ENCODE data around the gene ARID3C.

Gene ARID3C, protein sequence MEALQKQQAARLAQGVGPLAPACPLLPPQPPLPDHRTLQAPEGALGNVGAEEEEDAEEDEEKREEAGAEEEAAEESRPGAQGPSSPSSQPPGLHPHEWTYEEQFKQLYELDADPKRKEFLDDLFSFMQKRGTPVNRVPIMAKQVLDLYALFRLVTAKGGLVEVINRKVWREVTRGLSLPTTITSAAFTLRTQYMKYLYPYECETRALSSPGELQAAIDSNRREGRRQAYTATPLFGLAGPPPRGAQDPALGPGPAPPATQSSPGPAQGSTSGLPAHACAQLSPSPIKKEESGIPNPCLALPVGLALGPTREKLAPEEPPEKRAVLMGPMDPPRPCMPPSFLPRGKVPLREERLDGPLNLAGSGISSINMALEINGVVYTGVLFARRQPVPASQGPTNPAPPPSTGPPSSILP

GRCh38 chr9:34628656-34629490 lies at the start of gene ARID3C:
ARID3C (minus strand) TSS chr9:34629066; CDS start chr9:34628014, 1,052 bp downstream.
- DNase-seq (ENCODE audit: low read depth), result no peak

DNA sequence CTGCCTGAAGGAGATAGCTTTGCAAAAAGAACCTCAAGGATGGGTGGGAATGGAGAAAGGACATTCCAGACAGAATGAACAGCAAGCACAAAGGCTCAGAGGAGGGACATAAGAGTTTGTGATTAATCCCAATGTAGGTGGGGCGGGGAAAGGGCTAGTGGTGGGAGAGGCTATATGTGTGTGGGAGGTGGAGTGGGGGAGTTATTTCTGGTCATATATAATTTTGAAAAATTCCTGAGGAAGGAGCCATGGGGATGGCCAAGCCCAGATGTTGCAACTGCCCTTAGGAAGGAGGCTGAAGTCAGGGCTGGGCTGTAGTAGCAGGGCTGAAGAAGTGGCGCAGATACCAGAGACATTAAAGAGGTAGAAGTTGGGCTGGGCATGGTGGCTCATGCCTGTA lies 47.0 kb upstream of the ARID3C start:
- no peak for DNase-seq (ENCODE audit: low read depth)

- DNase-seq (ENCODE audit: low read depth), result peak; percentile 67
These were observed 46.3 kb upstream of the ARID3C start for GRCh38 chr9:34675048-34675714.

GRCh38 chr9:34674440-34674839 lies 45.6 kb upstream of the ARID3C start:
- no peak for DNase-seq (ENCODE audit: low read depth)

- DNase-seq (ENCODE audit: low read depth), result no peak
These were observed 42.4 kb upstream of the ARID3C start for GRCh38 chr9:34671307-34671706.

- no peak for DNase-seq (ENCODE audit: low read depth)
These were observed 41.1 kb upstream of the ARID3C start for GRCh38 chr9:34669809-34670562.

DNA sequence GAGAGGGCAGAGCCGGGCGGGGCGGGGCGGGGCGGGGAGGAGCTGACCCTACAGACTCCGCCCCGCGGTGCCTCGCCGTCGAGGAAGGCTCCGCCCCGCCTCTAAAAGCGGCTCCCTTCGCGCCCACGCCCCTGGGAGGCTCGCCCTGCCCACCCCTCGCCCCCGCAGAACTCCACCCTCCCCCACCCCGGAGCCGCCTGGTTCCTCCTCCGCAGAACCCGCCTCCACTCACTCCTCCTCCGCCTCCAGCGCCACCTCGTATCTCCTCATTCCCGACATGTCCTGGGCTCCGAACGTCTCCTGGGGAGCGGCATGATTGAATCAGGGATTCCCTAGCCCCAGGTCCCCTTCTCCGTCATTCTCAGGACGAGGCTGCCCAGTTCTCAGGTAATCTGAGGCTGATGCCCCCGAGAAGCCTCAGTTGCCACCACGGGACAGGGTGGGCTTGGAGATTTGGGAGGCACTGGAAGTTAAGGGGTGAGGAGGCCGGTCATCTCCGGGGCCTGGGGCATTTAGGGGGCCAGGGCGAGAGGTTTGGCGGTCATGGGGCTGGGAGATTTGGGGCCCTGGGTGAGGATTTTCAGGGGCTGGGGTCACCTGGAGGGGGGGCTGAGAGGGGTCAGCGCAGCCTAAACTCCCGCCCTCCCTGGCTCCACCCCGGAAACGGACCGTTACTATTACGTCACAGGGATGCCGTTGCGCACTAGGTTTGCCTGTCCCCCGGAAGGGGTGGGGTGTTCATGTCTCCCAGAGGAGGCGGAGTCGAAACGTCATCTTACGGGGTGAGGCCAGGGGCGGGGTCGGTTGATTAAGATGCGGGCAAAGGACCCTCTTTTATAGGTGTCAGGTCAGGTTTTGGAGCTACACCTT lies 36.8 kb upstream of the ARID3C start:
- peak; percentile 95 for DNase-seq (ENCODE audit: low read depth)

GRCh38 chr9:34665067-34665380 lies 36.2 kb upstream of the ARID3C start:
- DNase-seq (ENCODE audit: low read depth), result no peak

DNA sequence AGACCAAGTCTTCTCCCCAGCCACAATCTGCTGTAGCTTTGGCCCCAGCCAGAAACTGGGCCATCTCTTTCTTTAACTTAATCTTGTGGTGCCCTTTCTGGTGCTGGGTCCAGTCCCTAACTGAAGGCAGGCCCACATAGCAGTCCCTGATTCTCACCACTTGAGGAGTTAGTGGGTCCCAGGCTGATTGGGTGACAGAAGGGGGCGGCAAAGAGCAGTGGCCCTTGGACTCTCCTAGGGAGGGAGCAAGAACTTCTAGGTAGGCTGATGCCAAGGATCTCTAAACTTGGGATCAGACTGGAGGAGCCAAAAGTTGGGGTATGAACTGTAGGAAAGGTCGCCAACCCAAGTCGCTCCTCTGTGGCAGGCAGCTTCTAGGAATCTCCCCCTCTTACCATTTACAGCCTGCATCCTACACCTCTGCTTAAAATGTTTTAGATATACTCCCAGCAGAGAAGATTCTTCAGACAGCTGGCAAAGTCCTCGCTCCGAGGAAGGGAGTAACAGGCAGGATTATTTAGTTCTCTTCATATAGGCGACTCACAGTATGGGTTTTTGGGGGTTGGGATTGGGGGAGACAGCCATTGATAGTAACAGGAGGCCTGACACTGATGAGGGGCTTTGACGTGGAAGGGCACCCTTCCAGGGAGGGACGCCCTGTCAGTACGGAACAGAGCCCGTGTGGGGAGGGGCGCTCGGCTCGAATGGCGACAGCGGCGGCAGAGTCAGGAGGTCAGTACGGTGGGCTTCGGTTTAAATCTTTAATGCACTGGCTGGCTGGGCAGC lies 35.6 kb upstream of the ARID3C start:
- peak; percentile 81 for DNase-seq (ENCODE audit: low read depth)

DNA sequence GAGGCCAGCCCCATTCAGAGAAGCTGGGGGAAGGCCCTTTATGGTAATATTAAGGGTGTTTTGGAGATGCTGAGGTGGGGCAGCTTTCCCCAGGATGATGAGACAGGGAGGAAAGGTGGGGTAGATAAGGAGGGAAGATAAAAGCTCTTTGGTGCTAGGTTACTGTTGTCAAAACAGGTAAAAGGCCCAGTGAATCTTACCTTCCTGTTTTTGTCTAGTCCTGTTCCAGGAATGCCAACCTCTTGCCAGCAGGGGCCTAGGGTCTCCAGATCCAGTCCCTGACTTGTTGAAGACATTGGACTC lies 34.4 kb upstream of the ARID3C start:
- no peak for DNase-seq (ENCODE audit: low read depth)

- no peak for DNase-seq (ENCODE audit: low read depth)
These were observed 33.8 kb upstream of the ARID3C start, which contains the start of gene CCL27 for GRCh38 chr9:34662526-34663302. CCL27 (minus strand) TSS chr9:34662657; CDS start chr9:34662633, 24 bp downstream.

DNA sequence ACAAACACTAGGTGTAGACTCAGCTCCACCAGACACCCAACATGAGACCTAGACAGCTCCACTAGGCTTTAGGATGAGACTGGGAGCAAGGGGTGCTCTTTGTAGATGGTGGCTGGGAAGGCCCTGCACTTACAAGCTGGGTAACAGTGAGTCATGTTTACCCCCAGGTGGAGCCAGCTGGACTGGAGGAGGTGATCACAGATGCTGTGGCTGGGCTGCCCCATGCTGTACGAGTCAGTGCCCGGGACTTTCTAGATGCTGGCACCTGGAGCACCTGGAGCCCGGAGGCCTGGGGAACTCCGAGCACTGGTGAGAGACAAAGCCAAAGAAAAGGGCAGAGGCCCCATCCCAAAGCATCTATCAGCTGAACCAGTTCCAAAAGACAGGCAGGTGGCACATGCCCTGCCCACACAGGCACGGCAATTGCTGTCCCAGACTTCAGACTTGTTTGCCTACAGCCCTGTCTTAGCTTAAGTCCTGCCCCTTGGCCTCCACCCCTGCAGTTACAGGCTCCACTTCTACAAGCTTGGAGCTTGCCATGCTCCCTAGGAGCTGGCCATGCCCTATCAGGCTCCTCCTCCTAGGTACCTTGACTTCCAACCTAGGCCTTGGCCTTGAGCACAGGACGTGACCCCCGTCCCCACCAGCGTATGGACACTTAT lies 30.9 kb upstream of the ARID3C start:
- DNase-seq (ENCODE audit: low read depth), result no peak

DNA sequence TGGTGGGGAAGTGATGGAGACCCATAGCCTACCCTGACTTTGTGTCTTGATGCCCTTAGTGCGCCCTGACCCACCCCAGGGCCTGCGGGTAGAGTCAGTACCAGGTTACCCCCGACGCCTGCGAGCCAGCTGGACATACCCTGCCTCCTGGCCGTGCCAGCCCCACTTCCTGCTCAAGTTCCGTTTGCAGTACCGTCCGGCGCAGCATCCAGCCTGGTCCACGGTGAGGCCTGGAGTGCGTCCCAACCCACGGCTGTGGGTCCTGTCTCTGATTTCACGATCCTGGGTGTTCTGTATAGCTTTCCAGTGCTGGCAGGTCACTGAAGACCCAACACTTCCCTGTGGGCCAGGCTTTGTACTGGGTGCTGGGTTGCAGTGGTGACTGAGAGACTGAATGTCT lies 29.6 kb upstream of the ARID3C start:
- DNase-seq (ENCODE audit: low read depth), result no peak

GRCh38 chr9:34656992-34657391 lies 28.1 kb upstream of the ARID3C start:
- DNase-seq (ENCODE audit: low read depth), result no peak

DNA sequence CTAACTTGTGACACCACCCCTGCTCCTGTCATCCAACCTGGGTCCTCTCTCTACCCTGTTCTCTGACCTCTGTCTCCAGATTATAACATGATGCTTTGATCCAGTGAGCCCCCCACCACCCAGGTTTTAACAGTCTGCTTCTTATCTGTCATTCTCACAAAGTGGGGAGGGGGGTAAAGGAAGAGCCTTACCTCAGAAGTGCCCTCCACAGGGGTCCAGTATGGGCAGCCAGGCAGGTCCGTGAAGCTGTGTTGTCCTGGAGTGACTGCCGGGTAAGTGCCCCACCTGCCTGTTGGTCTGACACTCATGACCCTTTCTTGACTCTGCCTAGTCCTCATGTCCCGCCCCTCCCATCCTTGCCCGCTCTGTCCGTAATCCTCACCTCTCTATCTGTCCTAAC lies 26.5 kb upstream of the ARID3C start:
- no peak for DNase-seq (ENCODE audit: low read depth)

GRCh38 chr9:34654323-34655051 lies 25.6 kb upstream of the ARID3C start:
- no peak for DNase-seq (ENCODE audit: low read depth)

DNA sequence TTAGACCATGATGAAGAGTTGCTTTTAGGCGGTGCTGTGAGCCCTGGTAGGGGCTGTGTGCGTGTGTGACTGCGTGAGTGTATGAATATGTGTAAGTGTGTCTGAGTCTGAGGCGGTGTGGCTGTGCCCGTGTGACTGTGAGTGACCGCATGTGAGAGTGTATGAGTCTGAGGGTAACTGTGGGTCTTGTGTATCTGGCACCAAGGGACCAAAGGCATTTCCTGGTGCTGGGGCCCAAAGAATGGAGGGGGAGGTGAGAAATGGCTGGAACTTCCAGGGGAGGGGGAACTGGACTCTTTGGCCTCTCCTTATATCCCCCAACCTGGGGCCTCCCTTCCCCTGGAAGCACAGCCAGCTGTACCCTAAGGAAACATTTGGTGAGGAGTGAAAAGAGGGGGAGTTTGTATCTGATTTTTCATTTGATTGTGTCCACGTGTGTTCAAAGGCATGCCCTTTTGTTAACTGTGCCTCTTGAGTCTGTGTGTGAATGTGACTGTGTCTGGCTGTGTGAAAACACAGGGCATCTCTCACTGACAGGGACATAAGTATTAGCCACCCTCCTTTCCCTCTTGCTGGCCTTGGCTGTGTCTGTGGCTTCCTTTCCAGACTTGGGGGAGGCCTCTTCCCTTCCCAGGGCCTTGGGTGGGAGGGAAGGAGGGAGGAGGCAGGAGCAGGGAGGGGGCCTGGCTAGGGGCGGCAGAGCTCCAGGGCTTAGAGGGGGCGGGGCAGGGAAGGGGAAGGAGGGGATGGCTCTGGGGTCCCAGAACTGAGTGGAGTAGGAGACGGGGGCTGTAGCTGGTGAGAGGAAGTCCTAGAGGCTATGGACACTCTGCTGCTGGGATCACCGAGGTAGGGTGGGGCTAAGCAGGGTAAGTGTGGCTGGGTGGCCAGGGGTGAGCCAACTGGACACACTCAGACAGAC lies 24.5 kb upstream of the ARID3C start:
- peak; percentile 20 for DNase-seq (ENCODE audit: low read depth)

All from iris pigment epithelial cell (primary cell).